Parathyroid adenoma (tissue), 2 donors: ENCODE measurements around the gene GJD2.

Experiments
- H2AFZ ChIP-seq: fragments of 300-600 bp; sonication (generic); one replicate; pipeline ENCODE4 v1.7.0; 2017; ENCODE audit warnings: antibody characterized with exemption, mild to moderate bottlenecking
- H3K27ac ChIP-seq: fragments of 300-600 bp; sonication (generic); one replicate; pipeline ENCODE4 v1.7.0; 2017
- H3K27me3 ChIP-seq: fragments of 300-600 bp; sonication (generic); one replicate; pipeline ENCODE4 v1.7.0; 2017; ENCODE audit warnings: low read length; ENCODE audit not compliant: control insufficient read depth, insufficient read depth
- H3K36me3 ChIP-seq: fragments of 300-600 bp; sonication (generic); one replicate; pipeline ENCODE4 v1.7.0; 2017; ENCODE audit warnings: low read length; ENCODE audit not compliant: control insufficient read depth, insufficient read depth
- H3K4me1 ChIP-seq: fragments of 300-600 bp; sonication (generic); one replicate; pipeline ENCODE4 v1.7.0; 2017; ENCODE audit warnings: control low read depth
- H3K4me2 ChIP-seq: fragments of 300-600 bp; sonication (generic); one replicate; pipeline ENCODE4 v1.7.0; 2017; ENCODE audit warnings: low read length
- H3K4me3 ChIP-seq: fragments of 300-600 bp; sonication (generic); one replicate; pipeline ENCODE4 v1.7.0; 2017; ENCODE audit warnings: low read depth, low read length
- H3K79me2 ChIP-seq: fragments of 300-600 bp; sonication (generic); one replicate; pipeline ENCODE4 v1.7.0; 2017; ENCODE audit warnings: control low read depth
- H3K9ac ChIP-seq: fragments of 300-600 bp; sonication (generic); one replicate; pipeline ENCODE4 v1.7.0; 2017; ENCODE audit warnings: mild to moderate bottlenecking
- H3K9me3 ChIP-seq: fragments of 300-600 bp; sonication (generic); one replicate; pipeline ENCODE4 v1.7.0; 2017; ENCODE audit warnings: low read length; ENCODE audit not compliant: control insufficient read depth
- TF ChIP-seq, protein P1 (sequence below): fragments of 300-600 bp; sonication (generic); IDR thresholded peaks from one replicate; pipeline ENCODE4 v1.7.0; 2017; ENCODE audit warnings: antibody characterized with exemption, mild to moderate bottlenecking
- donor health status: primary hyperparathyroidism.

GJD2 gene

DNA sequence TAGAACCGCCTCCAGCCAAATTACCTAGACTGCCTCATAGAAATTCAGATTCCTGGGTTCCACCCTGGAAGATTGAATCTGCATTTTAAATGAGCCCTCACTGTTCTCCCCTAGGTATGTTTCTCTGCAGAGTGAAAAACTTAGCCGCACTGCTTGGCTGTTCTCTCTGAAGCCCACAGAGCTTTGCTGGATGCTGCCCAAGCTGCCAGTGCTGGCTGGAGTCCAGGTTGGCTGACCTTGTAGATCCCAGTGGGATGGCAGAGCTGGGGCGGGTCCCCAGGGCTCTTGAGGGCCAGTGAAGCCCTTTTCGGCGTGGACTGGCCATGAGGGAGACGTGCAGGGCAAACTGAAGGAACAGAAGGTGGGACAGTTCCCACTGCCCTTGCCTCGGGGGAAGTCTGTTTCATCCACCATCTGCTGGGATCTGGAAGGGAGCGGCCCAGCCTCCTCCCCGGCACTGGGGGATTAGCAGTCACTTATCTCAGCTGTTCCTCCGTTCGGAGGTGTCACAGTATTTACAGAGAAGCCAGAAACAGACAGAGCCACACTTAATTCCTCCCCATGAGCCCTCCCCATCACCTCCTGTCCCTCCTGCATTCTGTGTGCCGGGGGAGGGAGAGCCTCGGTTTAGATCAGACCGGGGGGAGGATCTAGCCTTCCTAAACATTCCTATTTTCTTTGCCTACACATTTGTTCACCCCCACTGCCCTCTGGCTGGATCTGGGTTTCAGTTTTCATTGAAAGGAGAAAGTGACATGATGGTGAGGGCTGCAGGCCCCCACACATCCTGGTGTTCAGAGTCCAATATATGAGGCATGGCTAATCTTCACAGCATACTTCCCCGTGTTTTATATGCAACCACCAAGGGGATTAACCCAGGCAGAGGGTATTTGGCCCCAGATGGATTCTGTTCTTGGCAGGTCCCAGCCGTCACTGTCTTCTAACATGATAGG is 44.6 kb upstream of the GJD2 start:
- H3K27me3 ChIP-seq = no peaks in the 10 kb centered on the region
- TF ChIP-seq, protein P1, sequence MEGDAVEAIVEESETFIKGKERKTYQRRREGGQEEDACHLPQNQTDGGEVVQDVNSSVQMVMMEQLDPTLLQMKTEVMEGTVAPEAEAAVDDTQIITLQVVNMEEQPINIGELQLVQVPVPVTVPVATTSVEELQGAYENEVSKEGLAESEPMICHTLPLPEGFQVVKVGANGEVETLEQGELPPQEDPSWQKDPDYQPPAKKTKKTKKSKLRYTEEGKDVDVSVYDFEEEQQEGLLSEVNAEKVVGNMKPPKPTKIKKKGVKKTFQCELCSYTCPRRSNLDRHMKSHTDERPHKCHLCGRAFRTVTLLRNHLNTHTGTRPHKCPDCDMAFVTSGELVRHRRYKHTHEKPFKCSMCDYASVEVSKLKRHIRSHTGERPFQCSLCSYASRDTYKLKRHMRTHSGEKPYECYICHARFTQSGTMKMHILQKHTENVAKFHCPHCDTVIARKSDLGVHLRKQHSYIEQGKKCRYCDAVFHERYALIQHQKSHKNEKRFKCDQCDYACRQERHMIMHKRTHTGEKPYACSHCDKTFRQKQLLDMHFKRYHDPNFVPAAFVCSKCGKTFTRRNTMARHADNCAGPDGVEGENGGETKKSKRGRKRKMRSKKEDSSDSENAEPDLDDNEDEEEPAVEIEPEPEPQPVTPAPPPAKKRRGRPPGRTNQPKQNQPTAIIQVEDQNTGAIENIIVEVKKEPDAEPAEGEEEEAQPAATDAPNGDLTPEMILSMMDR = no peak
- no peak overlapping the region for H3K4me2 ChIP-seq
- peak overlapping the region; percentile 78 for H2AFZ ChIP-seq
- H3K4me1 ChIP-seq = peaks cover 14% of the 10 kb centered on the region
- H3K9me3 ChIP-seq = no peaks in the 10 kb centered on the region
- H3K36me3 ChIP-seq = no peaks in the 10 kb centered on the region
- H3K79me2 ChIP-seq = no peaks in the 10 kb centered on the region
- H3K27ac ChIP-seq = peak overlapping the region; percentile 49
- H3K9ac ChIP-seq = no peak overlapping the region
- H3K4me3 ChIP-seq = no peak overlapping the region

DNA sequence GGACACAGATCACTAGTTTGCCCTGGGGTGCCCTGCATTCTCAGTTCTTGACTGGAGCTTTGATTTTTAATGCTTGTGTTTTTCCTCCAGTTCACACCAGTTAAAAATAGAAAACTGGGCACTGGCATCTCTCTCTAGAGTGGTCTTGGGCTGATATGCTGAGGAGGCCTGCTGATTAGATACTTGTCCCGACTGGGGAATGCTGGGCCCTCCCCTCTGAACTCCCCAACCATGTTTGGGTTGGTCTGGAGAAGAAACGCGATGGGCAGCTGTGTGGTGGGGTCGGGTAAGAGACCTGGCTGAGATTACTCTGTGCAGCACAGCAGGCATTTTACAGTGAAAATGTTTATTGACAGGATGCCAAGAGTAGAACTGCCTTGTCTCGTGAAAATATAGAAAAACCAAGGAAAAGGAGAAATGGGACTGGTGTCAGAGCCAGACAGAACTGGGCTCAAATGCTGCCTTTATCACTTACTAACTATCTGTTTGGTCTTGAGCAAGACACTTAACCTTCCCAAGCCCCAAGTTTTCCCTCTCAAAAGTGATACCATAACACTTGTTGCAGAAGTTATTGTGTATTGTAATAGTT is 42.1 kb upstream of the GJD2 start:
- Histone ChIP-seq H3K27ac (no peak overlapping the region), H2AFZ (no peak overlapping the region), H3K36me3 (no peaks in the 10 kb centered on the region), H3K27me3 (no peaks in the 10 kb centered on the region), H3K9me3 (no peaks in the 10 kb centered on the region), H3K9ac (no peak overlapping the region), H3K4me3 (no peak overlapping the region), H3K4me2 (no peak overlapping the region), H3K4me1 (peaks cover 20% of the 10 kb centered on the region), H3K79me2 (no peaks in the 10 kb centered on the region)
- TF ChIP-seq, protein P1 = no peak

DNA sequence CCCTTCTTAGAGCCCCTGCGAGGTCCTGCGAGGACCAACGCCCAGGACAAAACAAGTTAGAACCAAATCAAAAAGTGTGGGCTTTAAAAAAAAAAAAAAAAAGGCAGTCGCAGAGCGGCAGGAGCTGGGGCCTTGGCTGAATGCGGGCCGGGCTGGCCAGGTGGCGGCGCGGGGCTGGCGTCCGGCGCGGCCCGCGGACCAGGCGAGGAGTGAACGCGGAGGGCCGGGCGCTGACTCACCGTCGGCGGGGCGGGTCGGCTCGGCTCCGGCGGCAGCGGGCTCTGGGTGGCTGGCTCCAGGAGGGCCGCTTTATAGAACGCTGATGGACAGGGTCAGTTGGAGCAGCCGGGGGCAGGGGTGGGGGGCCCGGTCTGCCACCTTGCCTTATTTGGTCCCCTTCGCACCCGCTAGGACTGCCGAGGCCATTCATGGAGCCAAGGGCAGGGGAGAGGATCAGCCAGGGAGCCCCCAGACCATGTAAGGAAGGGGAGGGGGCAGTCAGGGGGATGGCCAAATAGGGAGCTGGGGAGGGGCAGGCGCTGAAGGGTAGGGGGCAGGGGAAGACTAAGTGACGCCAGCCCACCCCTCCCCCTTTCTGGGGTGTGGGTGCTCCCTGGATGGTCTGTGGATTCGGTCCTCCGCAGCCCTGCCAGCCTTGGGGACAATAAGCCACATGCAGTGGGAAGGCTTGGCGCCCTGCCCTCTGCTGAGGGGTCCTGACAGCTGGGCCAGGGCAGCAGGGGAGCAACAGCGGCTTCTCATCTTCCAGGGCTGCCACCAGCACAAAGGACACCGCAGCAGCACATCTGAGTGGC is 40.7 kb upstream of the GJD2 start, which contains the start of gene ACTC1:
Gene ACTC1 (minus strand): TSS at position 283 of the 815 bp plus-strand sequence. CDS start 741 bp downstream, outside the sequence.
- Histone ChIP-seq H3K4me1 (peaks cover 20% of the 10 kb centered on the region), H3K27ac (no peak within 1 kb of the TSS), H3K4me3 (no peak within 1 kb of the TSS), H3K4me2 (peak within 1 kb of the TSS; percentile 53), H3K9me3 (no peaks in the 10 kb centered on the region), H3K79me2 (no peaks in the 10 kb centered on the region), H3K27me3 (no peaks in the 10 kb centered on the region), H2AFZ (peak within 1 kb of the TSS; percentile 56), H3K9ac (no peak within 1 kb of the TSS), H3K36me3 (no peaks in the 10 kb centered on the region)
- TF ChIP-seq, protein P1 = no peak

DNA sequence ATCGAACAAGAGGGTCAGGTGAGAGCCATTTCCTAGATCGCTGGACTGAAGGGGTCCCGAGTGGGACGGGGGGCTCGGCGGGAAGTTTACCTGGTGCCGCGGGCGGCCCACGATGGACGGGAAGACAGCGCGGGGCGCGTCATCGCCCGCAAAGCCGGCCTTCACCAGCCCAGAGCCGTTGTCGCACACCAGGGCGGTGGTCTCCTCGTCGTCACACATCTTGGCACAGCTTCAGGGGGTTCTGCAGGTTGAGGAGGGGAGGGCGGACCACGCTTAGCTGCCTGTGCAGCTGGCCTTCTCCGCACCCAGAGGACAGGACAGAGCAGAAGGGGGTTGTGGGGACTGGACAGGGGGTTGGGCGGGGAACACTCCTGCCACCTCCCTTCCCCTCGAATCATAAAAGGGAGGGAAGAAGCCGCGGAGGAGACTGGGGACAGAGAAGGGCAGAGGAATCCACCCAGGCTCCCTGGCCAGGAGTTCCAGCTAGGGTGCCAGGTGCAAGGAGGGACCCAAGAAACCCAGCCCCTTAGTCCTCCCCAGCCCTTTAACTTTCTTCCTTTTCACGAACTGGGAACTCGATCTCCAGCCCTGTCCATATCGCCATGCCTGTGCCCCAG is 39.9 kb upstream of the GJD2 start:
- Histone ChIP-seq H3K9me3 (no peaks in the 10 kb centered on the region), H3K4me1 (peaks cover 18% of the 10 kb centered on the region), H2AFZ (peak overlapping the region; percentile 56), H3K79me2 (no peaks in the 10 kb centered on the region), H3K27me3 (no peaks in the 10 kb centered on the region), H3K9ac (no peak overlapping the region), H3K27ac (no peak overlapping the region), H3K4me3 (no peak overlapping the region), H3K4me2 (peak overlapping the region; percentile 53), H3K36me3 (no peaks in the 10 kb centered on the region)
- TF ChIP-seq, protein P1 = no peak
